MM.1S (cell line): ENCODE data around the gene TTI1.

ENCODE experiments used
- DNase-seq: peaks from one replicate; pipeline ENCODE4 v3.0.0-alpha.2; 2015
- H2AFZ ChIP-seq: fragments of 300-600 bp; sonication (generic); 2 replicates; pipeline ENCODE4 v1.6.0; 2016; ENCODE audit warnings: antibody characterized with exemption, low read length
- H3F3A ChIP-seq: fragments of 300-600 bp; sonication (generic); 2 replicates; pipeline ENCODE4 v1.6.1; 2016; ENCODE audit warnings: mild to moderate bottlenecking, antibody characterized with exemption, low read length, moderate library complexity, mixed read lengths; ENCODE audit not compliant: insufficient read depth
- H3K27ac ChIP-seq: fragments of 300-600 bp; sonication (generic); 2 replicates; pipeline ENCODE4 v1.5.1; 2016; ENCODE audit warnings: mild to moderate bottlenecking, low read length
- H3K27me3 ChIP-seq: fragments of 300-600 bp; sonication (generic); replicated peaks from 2 replicates; pipeline ENCODE4 v1.6.0; 2016; ENCODE audit warnings: low read length; ENCODE audit not compliant: insufficient read depth
- H3K36me3 ChIP-seq: fragments of 300-600 bp; sonication (generic); replicated peaks from 2 replicates; pipeline ENCODE4 v1.6.1; 2016; ENCODE audit warnings: mild to moderate bottlenecking, low read length, mixed read lengths; ENCODE audit not compliant: insufficient read depth
- H3K4me1 ChIP-seq: fragments of 300-600 bp; sonication (generic); 2 replicates; pipeline ENCODE4 v1.6.1; 2016; ENCODE audit warnings: low read length, mixed read lengths
- H3K4me2 ChIP-seq: fragments of 300-600 bp; sonication (generic); 2 replicates; pipeline ENCODE4 v1.6.0; 2016; ENCODE audit warnings: low read depth, low read length
- H3K4me3 ChIP-seq: fragments of 300-600 bp; sonication (generic); 2 replicates; pipeline ENCODE4 v1.5.1; 2016; ENCODE audit warnings: low read length, mixed read lengths
- H3K79me2 ChIP-seq: fragments of 300-600 bp; sonication (generic); 2 replicates; pipeline ENCODE4 v1.6.1; 2016; ENCODE audit warnings: mixed run types, low read length, mixed read lengths
- H3K9ac ChIP-seq: fragments of 300-600 bp; sonication (generic); 2 replicates; pipeline ENCODE4 v1.6.1; 2016; ENCODE audit warnings: low read length, mixed read lengths
- H3K9me2 ChIP-seq: fragments of 300-600 bp; sonication (generic); replicated peaks from 2 replicates; pipeline ENCODE4 v1.6.1; 2016; ENCODE audit warnings: mild to moderate bottlenecking, low read length, mixed read lengths; ENCODE audit not compliant: insufficient read depth
- H3K9me3 ChIP-seq: fragments of 300-600 bp; sonication (generic); replicated peaks from 2 replicates; pipeline ENCODE4 v1.6.1; 2016; ENCODE audit warnings: mild to moderate bottlenecking, low read length, mixed read lengths; ENCODE audit not compliant: insufficient read depth
- H4K20me1 ChIP-seq: fragments of 300-600 bp; sonication (generic); 2 replicates; pipeline ENCODE4 v1.6.1; 2016; ENCODE audit warnings: mild to moderate bottlenecking, low read length, moderate library complexity, mixed read lengths; ENCODE audit not compliant: insufficient read depth
- EZH2 ChIP-seq: fragments of 300-600 bp; sonication (generic); optimal IDR thresholded peaks from 2 replicates; pipeline ENCODE3; 2017; ENCODE audit warnings: low read depth, mild to moderate bottlenecking, antibody characterized with exemption, low read length, mixed read lengths
- EZH2phosphoT487 ChIP-seq: fragments of 300-600 bp; sonication (generic); IDR thresholded peaks from 2 replicates; pipeline ENCODE4 v1.6.1; 2018; ENCODE audit warnings: antibody characterized with exemption, low read length
- TF ChIP-seq, protein P1 (sequence below): fragments of 300-600 bp; sonication (generic); IDR thresholded peaks from 2 replicates; pipeline ENCODE4 v1.5.1; 2016; ENCODE audit warnings: antibody characterized with exemption, low read length, mixed read lengths

TTI1 gene

DNA sequence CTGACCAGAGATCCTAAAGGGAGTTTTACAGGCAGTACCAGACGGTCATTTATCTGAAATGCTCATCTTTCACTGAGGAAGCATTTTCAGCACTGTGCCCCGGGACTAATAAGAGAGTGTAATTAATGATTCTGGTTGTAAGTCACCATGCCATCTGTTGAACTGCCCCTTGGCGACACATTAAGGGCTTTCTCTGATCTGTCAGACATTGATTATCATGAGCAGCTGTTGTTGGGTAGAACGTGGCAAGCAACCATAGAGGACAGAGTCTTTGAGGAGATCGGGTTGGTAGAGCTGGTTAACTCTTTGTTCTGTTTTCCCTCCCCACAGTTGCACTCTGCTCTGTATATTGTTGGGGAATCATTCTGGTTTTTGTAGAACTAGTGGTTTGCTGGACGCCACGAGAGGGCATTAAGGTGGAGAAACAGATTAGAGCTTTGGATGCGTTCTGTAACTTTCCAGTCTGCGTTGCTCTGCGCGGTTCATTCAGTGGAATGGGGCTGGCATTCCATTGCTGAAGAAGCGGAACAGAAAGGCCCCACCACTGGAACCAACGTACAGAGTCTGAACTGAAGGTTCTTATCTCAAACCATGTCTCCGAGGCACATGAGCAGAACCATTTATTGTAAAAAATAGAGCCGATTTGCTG, 34.6 kb upstream of the TTI1 start:
- Histone ChIP-seq H3K27me3 (no peaks in the 10 kb centered on the region), H3K9me2 (no peaks in the 10 kb centered on the region), H3K79me2 (peaks cover 24% of the 10 kb centered on the region), H2AFZ (no peak overlapping the region), H3K9ac (no peak overlapping the region), H3K4me2 (no peak overlapping the region), H4K20me1 (no peaks in the 10 kb centered on the region), H3K9me3 (no peaks in the 10 kb centered on the region), H3K4me3 (no peak overlapping the region), H3K4me1 (no peaks in the 10 kb centered on the region), H3F3A (no peaks in the 10 kb centered on the region), H3K36me3 (peaks cover 4% of the 10 kb centered on the region; the same call in 1 of the 2 replicates), H3K27ac (no peak overlapping the region)
- no peak for TF ChIP-seq EZH2phosphoT487
- TF ChIP-seq, protein P1, sequence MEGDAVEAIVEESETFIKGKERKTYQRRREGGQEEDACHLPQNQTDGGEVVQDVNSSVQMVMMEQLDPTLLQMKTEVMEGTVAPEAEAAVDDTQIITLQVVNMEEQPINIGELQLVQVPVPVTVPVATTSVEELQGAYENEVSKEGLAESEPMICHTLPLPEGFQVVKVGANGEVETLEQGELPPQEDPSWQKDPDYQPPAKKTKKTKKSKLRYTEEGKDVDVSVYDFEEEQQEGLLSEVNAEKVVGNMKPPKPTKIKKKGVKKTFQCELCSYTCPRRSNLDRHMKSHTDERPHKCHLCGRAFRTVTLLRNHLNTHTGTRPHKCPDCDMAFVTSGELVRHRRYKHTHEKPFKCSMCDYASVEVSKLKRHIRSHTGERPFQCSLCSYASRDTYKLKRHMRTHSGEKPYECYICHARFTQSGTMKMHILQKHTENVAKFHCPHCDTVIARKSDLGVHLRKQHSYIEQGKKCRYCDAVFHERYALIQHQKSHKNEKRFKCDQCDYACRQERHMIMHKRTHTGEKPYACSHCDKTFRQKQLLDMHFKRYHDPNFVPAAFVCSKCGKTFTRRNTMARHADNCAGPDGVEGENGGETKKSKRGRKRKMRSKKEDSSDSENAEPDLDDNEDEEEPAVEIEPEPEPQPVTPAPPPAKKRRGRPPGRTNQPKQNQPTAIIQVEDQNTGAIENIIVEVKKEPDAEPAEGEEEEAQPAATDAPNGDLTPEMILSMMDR = no peak
- no peak for TF ChIP-seq EZH2
- DNase-seq = no peak

DNA sequence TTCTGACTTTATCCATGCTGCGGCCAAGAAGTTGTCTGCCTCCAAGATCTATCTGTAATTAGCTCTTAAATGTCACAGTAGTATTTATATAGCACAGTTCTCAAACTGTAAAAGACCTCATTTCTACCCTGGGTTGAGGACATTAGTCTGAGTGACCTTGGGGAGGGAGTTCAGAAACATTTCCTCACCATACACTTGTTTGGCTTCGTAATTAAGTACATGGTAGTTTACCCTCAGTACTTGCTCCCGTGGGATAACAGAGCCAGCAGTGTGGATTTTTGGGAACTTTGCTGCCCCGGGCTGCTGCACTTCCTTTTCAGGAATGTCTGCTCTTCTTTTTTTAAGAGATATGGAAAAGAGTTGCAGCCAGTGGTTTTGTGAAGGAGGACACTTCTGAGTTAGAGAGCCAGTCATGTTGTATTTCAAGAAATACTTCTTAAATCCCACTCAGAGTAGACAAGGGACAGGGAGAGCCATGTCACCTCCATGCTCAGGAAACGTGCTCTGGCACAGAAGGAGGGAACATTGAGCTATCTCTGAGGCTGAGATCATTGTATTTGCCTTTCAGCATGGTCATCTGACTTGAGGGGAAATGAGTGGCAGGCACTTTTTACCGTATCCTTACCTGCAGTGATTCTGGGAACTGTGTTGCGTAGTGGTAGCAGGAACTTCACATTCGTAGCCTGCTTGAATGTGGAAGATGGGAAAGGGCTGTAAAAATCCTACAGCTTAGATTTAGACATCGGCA, 33.9 kb upstream of the TTI1 start:
- peaks cover 4% of the 10 kb centered on the region for H3K4me1 ChIP-seq
- H2AFZ ChIP-seq = no peak overlapping the region
- no peak overlapping the region for H3K4me2 ChIP-seq
- H3K4me3 ChIP-seq = no peak overlapping the region
- peaks cover 31% of the 10 kb centered on the region for H3K79me2 ChIP-seq
- H3K27ac ChIP-seq = no peak overlapping the region
- no peaks in the 10 kb centered on the region for H3K27me3 ChIP-seq
- no peaks in the 10 kb centered on the region for H3F3A ChIP-seq
- no peaks in the 10 kb centered on the region for H3K9me2 ChIP-seq
- H4K20me1 ChIP-seq = no peaks in the 10 kb centered on the region
- H3K9me3 ChIP-seq = no peaks in the 10 kb centered on the region
- H3K36me3 ChIP-seq = peaks cover 4% of the 10 kb centered on the region; the same call in 1 of the 2 replicates
- no peak for DNase-seq
- H3K9ac ChIP-seq = no peak overlapping the region
- TF ChIP-seq EZH2 (no peak), EZH2phosphoT487 (no peak)
- TF ChIP-seq, protein P1 = no peak

DNA sequence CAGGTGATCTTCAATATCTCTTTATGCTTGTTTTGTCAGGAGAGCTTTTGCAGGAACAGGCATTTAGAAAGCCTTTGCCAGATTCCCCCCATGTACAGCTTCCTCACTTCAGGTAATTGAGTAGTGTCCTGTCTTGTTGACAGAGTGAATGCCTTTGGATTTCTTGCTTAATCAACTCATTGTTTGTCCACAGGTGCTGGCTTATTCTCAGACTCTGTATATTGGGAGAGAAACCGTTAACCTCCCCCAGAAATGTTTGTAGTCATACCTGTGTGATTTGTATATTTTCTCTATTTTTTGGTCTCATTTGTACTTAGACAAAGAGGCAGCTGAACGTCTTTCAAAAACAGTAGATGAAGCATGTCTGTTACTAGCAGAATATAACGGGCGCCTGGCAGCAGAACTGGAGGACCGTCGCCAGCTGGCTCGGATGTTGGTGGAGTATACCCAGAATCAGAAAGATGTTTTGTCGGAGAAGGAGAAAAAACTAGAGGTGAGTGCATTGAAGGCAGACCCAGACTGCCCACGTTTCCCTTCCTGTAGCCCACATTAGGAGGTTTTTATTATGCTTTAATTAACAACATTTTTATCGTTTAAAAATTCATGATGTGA, 32.6 kb upstream of the TTI1 start:
- Histone ChIP-seq H3K27me3 (no peaks in the 10 kb centered on the region), H3K9ac (no peak overlapping the region), H4K20me1 (no peaks in the 10 kb centered on the region), H3K27ac (no peak overlapping the region), H3F3A (peaks cover under 1% of the 10 kb centered on the region), H3K36me3 (peaks cover 4% of the 10 kb centered on the region; the same call in 1 of the 2 replicates), H3K79me2 (peaks cover 41% of the 10 kb centered on the region), H2AFZ (no peak overlapping the region), H3K9me2 (no peaks in the 10 kb centered on the region), H3K9me3 (no peaks in the 10 kb centered on the region), H3K4me3 (no peak overlapping the region), H3K4me2 (no peak overlapping the region), H3K4me1 (peaks cover 15% of the 10 kb centered on the region)
- DNase-seq = no peak
- TF ChIP-seq EZH2phosphoT487 = no peak
- TF ChIP-seq EZH2 = no peak
- TF ChIP-seq, protein P1 = no peak
